UCSD-AML1 (cell line): Measurements from ENCODE around the gene OSBPL7.
"Not testable (repeated sequence)": the region's sequence is repeated elsewhere in the genome, so short reads cannot be mapped to it uniquely, and the experiment has no call there.

Experiments
- DNase-seq: peaks from one replicate; lab custom pipeline; 2025; ENCODE audit not compliant: unreplicated experiment; lab: John Stamatoyannopoulos, UW

Gene OSBPL7

DNA sequence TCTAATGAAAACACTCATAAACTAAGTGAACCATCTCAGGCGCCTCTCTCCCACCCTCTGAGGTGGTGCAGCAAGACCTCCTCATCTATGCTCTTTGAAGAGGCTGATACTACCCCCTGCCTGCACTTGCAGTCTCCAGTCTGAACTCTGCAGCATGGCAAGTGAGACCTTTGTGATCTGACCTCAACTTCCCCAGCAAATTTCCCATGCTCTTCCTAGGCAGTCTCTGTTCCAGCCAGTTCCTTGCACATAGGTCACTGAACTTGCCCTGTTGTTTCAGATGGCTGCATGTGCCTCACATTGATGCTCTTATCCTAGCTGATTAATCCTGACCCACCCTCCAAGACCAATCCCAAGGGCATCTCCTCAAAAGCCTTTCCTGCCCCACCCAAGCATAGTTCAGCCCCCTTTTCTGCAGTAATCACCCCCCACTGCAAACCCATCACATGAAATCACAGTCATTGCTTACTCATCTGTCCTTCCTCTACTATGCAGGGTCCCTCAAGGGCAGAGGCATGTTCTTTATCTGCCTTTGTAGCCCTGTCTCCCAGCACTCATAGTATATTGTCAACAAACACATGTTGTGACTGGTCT is 46.5 kb downstream of the OSBPL7 start:
- DNase-seq: no peak

DNA sequence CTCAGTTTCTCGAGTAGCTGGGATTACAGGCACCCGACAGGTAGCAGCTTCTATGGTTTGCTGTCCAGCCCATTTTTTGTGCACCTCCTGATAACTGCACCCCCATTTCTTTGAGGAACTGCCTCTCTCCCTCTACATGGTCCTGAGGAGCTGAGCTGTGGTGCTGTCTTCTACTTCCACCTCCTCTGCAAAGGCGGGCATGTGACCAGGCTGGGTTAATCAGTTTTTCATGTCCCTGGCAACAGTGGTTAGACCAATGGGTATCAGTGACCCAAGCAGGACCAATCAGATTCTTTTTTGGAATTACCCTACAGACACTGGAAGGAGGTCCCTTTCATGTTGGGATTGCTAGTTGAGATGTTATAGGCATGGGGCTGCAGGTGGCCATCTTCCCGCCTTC is 47.3 kb downstream of the OSBPL7 start:
- no peak for DNase-seq

DNA sequence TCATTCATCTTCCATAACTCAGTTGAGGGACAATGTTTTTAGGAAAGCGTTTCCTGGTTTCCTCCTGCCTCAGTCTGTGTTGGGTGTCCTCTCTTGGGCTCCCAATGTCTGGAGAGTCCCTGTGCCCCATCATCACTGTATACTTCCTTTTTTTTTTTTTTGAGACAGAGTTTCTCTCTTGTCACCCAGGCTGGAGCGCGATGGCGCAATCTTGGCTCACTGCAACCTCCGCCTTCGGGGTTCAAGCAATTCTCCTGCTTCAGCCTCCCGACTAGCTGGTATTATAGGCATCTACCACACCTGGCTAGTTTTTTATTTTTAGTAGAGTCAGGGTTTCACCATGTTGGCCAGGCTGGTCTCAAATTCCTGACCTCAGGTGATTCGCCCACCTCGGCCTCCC is 47.9 kb downstream of the OSBPL7 start:
- DNase-seq: not testable (repeated sequence)

DNA sequence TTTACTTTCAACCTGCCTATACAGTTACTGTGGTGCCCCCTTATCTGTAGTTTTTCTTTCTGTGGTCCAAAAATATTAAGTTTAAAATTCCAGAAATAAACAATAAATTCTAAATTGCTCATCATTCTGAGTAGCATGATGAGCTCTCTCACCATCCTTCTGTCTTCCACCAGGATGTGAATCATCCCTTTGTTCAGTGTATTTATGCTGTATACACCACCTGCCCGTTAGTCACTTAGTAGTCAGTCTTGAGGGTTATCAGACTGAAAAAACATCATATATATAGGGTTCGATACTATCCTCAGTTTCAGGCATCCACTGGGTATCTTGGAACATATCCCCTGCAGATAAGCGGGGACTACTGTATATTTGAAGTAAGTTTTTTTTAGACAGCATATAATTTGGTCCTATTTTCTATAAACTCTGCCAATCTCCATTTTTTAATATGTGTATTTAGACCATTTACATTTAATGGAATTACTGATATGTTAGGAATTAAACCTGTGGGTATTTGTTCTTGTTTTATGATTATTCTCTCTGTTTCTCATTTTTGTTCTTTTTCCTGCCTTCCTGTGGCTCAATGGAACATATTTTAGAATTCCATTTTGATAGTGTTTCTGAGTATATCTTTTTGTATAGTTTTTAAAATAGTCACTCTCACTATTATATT is 57.5 kb downstream of the OSBPL7 start:
- no peak for DNase-seq

DNA sequence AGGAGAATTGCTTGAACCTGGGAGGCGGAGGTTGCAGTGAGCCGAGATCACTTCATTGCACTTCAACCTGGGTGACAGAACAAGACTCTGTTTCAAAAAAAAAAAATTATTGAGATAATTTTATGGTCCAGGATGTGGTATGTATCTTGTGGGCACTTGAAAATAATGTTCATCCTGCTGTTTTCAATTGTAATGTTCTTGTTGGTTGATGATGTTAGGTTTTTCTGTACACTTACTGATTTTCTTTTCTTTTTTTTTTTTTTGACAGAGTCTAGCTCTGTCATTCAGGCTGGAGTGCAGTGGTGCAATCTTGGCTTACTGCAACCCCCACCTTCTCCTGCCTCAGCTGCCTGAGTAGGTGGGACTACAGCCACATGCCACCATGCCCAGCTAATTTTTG is 58.9 kb downstream of the OSBPL7 start:
- no peak for DNase-seq

DNA sequence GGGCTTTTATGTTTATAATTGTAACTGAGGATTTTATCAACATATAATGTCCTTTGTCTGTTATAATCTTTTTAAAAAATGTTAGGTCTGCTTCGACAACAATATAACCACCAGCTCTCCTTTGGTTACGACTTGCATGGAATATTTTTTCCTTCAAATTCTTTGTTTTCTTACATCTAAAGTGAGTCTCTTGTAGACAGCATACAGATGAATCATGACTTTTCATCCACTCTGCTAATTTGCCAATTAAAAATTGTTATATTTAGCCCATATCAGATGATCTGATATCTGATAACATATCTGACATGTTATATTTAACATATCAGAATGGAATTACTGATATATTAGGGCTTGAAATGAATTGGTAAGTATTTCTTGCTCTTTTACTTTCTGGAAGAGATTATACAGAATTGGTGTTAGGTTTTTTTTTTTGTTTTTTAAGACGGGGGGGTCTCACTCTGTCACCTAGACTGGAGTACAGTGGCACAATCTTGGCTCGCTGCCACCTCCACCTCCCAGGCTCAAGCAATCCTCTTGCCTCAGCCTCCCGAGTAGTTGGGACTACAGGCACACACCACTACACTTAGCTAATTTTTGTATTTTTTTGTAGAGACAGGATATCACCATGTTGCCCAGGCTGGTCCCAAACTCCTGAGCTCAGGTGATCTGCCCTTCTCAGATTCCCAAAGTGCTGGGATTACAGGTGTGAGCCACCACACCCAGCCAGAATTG is 61.0 kb downstream of the OSBPL7 start:
- DNase-seq: no peak

DNA sequence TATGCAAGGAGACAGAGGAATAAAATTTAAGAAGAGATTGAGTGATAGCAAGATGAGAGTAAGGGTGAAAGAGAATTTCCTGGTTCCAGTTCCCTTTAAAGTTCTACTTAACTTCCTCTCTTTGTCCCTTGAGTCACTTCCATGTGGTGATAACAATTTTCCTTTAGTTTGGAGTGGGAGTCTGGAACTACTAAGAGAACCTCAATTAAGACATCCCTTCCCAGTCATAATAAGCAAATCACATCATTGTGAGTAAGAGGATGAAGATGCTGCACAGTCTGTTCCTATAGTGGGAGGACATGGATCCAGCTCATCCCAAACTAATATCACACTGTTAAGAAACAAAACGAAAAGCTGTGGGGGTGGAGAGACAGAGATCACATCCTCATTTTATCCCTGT is 64.2 kb downstream of the OSBPL7 start:
- DNase-seq: no peak
